ENCODE measurements around the gene IGF2R. TPM values are rescaled to one million over a fixed set of nuclear protein-coding genes. Genes with fewer than 3 reads are reported as not detected.

IGF2R gene
- total and polyA plus RNA-seq, 2 of the 13 experiments (the other 11 are each of a cell fraction or from before 2014, with no cell fraction given) = 38.3 to 70.0 TPM

GRCh38 chr6:160128125-160128683 is 159.3 kb downstream of the IGF2R start (continued):
- TF ChIP-seq, protein P1, sequence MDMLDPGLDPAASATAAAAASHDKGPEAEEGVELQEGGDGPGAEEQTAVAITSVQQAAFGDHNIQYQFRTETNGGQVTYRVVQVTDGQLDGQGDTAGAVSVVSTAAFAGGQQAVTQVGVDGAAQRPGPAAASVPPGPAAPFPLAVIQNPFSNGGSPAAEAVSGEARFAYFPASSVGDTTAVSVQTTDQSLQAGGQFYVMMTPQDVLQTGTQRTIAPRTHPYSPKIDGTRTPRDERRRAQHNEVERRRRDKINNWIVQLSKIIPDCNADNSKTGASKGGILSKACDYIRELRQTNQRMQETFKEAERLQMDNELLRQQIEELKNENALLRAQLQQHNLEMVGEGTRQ (IDR thresholded peaks at IDR 0.05; ENCODE audit: low read depth, low read length) = no peak
- TF ChIP-seq, protein P1 (CRISPR knock-in tag; IDR thresholded peaks at IDR 0.05; ENCODE audit: borderline replicate concordance) = peak; percentile 52; the same call in 1 of the 2 replicates
- TF ChIP-seq RXRB (CRISPR knock-in tag; IDR thresholded peaks at IDR 0.05; ENCODE audit: borderline replicate concordance) (0 out of 2 replicates have a peak, but pooled peaks have one; percentile 23), ZNF598 (CRISPR knock-in tag; IDR thresholded peaks at IDR 0.05; ENCODE audit: borderline replicate concordance) (0 out of 2 replicates have a peak, but pooled peaks have one; percentile 52)

GRCh38 chr6:160128879-160129516 is 160.1 kb downstream of the IGF2R start:
- 80% methylated on average over 6 of the region's 6 CpGs for WGBS (ENCODE audit: low lambda C conversion rate)
- Histone ChIP-seq H3K4me3 (replicated peaks in 1 of 3; ENCODE audit: insufficient read depth in 1 of 3, low read depth in 2 of 3, low read length in 3 of 3) (no peak overlapping the region), H3K9ac (ENCODE audit: insufficient read depth, low read depth, low read length) (no peak overlapping the region), H3K9me3 (ENCODE audit: low read length) (no peaks in the 10 kb centered on the region), H3K36me3 (replicated peaks in 1 of 2; ENCODE audit: control insufficient read depth in 1 of 2, insufficient read depth in 2 of 2, low read length in 2 of 2) (no peaks in the 10 kb centered on the region), H3K4me2 (ENCODE audit: low read depth, low read length) (no peak overlapping the region), H3K79me2 (ENCODE audit: insufficient read depth, low read length) (no peaks in the 10 kb centered on the region), H4K20me1 (ENCODE audit: insufficient read depth, low read length) (no peaks in the 10 kb centered on the region), H3K4me1 (ENCODE audit: insufficient read depth, low read length) (peaks cover 53% of the 10 kb centered on the region), H3K27me3 (ENCODE audit: control insufficient read depth in 1 of 2, insufficient read depth in 2 of 2, low read length in 2 of 2) (no peaks in the 10 kb centered on the region), H2AFZ (ENCODE audit: low read length) (no peak overlapping the region), H3K27ac (ENCODE audit: extremely low read length, insufficient read depth, low read length) (no peak overlapping the region)
- POLR2A ChIA-PET = no interaction called here
- BruUV-seq (replicated peaks) = no TSS peak
- in situ Hi-C loops (cut with HindIII; ENCODE audit: extremely low pct_ligation_motif_present, low pct_unique_long_range_greater_than_20kb) = no loop called here
- ATAC-seq (no peak), DNase-seq (ENCODE audit: low spot score) (no peak), FAIRE-seq (no peak)
- intact Hi-C loops (cut with micrococcal nuclease; ENCODE audit: unreplicated experiment) = no loop called here
- CTCF ChIA-PET (ENCODE audit: low intra/inter-chr PET ratio, low total read pairs) = no interaction called here
- TF ChIP-seq ZBTB46 (CRISPR knock-in tag; IDR thresholded peaks at IDR 0.05; ENCODE audit: borderline replicate concordance) (no peak), ZNF572 (CRISPR knock-in tag; IDR thresholded peaks at IDR 0.05) (0 out of 2 replicates have a peak, but pooled peaks have one; percentile 53), SP1 (IDR thresholded peaks at IDR 0.05) (no peak), SP1 (CRISPR knock-in tag; IDR thresholded peaks at IDR 0.05) (no peak), KDM5B (CRISPR knock-in tag; IDR thresholded peaks at IDR 0.05; ENCODE audit: borderline replicate concordance) (no peak), RBM22 (optimal IDR thresholded peaks at IDR 0.05; ENCODE audit: low read length) (peak; percentile 51)
- TF ChIP-seq, protein P2, sequence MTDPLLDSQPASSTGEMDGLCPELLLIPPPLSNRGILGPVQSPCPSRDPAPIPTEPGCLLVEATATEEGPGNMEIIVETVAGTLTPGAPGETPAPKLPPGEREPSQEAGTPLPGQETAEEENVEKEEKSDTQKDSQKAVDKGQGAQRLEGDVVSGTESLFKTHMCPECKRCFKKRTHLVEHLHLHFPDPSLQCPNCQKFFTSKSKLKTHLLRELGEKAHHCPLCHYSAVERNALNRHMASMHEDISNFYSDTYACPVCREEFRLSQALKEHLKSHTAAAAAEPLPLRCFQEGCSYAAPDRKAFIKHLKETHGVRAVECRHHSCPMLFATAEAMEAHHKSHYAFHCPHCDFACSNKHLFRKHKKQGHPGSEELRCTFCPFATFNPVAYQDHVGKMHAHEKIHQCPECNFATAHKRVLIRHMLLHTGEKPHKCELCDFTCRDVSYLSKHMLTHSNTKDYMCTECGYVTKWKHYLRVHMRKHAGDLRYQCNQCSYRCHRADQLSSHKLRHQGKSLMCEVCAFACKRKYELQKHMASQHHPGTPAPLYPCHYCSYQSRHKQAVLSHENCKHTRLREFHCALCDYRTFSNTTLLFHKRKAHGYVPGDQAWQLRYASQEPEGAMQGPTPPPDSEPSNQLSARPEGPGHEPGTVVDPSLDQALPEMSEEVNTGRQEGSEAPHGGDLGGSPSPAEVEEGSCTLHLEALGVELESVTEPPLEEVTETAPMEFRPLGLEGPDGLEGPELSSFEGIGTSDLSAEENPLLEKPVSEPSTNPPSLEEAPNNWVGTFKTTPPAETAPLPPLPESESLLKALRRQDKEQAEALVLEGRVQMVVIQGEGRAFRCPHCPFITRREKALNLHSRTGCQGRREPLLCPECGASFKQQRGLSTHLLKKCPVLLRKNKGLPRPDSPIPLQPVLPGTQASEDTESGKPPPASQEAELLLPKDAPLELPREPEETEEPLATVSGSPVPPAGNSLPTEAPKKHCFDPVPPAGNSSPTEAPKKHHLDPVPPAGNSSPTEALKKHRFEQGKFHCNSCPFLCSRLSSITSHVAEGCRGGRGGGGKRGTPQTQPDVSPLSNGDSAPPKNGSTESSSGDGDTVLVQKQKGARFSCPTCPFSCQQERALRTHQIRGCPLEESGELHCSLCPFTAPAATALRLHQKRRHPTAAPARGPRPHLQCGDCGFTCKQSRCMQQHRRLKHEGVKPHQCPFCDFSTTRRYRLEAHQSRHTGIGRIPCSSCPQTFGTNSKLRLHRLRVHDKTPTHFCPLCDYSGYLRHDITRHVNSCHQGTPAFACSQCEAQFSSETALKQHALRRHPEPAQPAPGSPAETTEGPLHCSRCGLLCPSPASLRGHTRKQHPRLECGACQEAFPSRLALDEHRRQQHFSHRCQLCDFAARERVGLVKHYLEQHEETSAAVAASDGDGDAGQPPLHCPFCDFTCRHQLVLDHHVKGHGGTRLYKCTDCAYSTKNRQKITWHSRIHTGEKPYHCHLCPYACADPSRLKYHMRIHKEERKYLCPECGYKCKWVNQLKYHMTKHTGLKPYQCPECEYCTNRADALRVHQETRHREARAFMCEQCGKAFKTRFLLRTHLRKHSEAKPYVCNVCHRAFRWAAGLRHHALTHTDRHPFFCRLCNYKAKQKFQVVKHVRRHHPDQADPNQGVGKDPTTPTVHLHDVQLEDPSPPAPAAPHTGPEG (CRISPR knock-in tag; IDR thresholded peaks at IDR 0.05) = no peak

All from HepG2 (cell line).